Thyroid gland (tissue), 4 donors: ENCODE measurements around the gene LST1. TPM values are rescaled to one million over a fixed set of nuclear protein-coding genes. Genes with fewer than 3 reads are reported as not detected.

ENCODE experiments used
- DNase-seq, 2 donors: peaks; one replicate each; pipeline ENCODE4 v3.0.0-alpha.2; 2019
- H3K27ac ChIP-seq, 3 donors: fragments of 200-600 bp; sonication (generic); 1 replicate in 2 of 3; 2 replicates in 1 of 3; pipeline ENCODE4 v1.5.1; 2016 to 2019; ENCODE audit warnings: mild to moderate bottlenecking in 1 of 3, moderate library complexity in 1 of 3
- H3K27me3 ChIP-seq: fragments of 200-600 bp; sonication (generic); one replicate; pipeline ENCODE4 v1.5.1; 2019
- H3K36me3 ChIP-seq, 2 donors: fragments of 200-600 bp; sonication (generic); one replicate each; pipeline ENCODE4 v1.5.1; 2016 to 2019
- H3K4me1 ChIP-seq, 2 donors: fragments of 200-600 bp; sonication (generic); one replicate each; pipeline ENCODE4 v1.5.1; 2017 to 2019
- H3K4me3 ChIP-seq, 3 donors: fragments of 200-600 bp; sonication (generic); replicated peaks in 1 of 3; 1 replicate in 2 of 3; 2 replicates in 1 of 3; pipeline ENCODE4 v1.5.1; 2016; ENCODE audit warnings: mild to moderate bottlenecking in 1 of 3
- H3K9me3 ChIP-seq: fragments of 200-600 bp; sonication (generic); one replicate; pipeline ENCODE4 v1.5.1; 2017
- POLR2A ChIP-seq, 2 donors: fragments of 450-650 bp; IDR thresholded peaks; one replicate each; pipeline ENCODE4 v1.6.1; 2017; ENCODE audit warnings: antibody characterized with exemption in 2 of 2, mild to moderate bottlenecking in 2 of 2, moderate library complexity in 1 of 2
- WGBS, 2 donors: methylation state at CpG; one replicate each; pipeline ENCODE4 v1.1.5; 2017; 5-methylcytosine and 5-hydroxymethylcytosine counted together
- intact Hi-C: fragments of 100-400 bp; cut with DNase I; formaldehyde crosslinking; loops from one replicate; pipeline ENCODE4 v1.15.1; 2023
- total RNA-seq, 4 donors: library from RNA; depleted of rRNA; stranded (reverse); fragments of >200 nt; gene quantifications; one replicate each; pipeline ENCODE4 v1.2.3, GENCODE V29; 2016
- TF ChIP-seq, protein P1 (sequence below), 6 experiments: fragments of 200-600 bp in 3 of 6; fragments of 450-650 bp in 3 of 6; sonication (generic) in 3 of 6; IDR thresholded peaks; one replicate each; pipeline ENCODE4 v1.5.1; 2016 to 2019; ENCODE audit warnings: antibody characterized with exemption in 6 of 6, mild to moderate bottlenecking in 2 of 6, inconsistent platforms in 1 of 6, moderate library complexity in 1 of 6

The LST1 gene
- total RNA-seq, 4 donors from 2014 or later, result 2.5 to 23.4 (median 3.2) TPM; not detected in 1

DNA sequence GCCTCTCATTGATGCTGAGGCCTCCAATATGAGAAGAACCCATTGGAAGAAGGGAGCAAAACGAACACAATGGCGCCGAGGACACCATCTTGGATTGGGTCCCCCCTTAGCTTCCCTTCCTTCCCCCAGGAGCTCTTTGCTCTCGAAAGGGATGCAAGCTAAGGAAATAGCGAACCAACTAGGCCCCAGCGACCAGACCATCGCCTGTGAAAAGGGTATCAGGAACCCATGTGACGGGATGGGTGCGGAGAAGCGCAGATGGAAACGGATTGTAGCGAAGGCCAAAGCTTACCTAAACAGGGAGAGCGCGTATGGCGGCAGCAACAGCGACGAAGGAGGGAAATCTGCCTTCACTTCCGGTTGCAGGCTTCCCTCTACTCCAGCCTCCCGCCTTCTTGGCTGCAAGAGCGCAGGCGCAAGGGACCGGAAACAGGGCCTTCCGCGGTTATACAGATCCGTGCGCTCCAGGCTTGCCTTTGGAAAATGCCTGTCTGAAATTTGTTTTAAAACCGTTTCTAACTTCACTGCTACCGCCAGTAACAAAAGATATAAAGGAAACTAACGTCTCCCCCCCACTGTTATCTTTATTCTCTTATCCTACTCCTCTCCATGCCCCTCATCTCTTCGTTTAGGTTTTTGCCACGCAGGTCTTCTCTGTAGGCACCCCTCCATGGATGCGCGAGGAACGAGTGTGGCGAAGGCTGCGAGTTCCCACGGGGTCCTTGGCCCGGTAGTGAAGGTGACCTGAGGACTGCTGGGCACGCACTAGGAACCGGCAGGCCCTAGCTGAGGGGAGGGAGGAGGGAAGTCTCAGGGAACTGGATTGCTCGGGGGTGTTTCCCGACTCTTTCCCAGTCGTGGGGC is 44.2 kb upstream of the LST1 start, which contains the start of gene DDX39B:
DDX39B (minus strand) TSS at position 346 of the 864 bp plus-strand sequence. CDS start 1,471 bp downstream, outside the sequence.
- Histone ChIP-seq H3K4me1 (peaks cover 24 to 25% of the 10 kb centered on the region in 2 donors), H3K4me3 (peak within 1 kb of the TSS; percentile 28 to 77 (median 75)), H3K36me3 (peaks cover 32 to 34% of the 10 kb centered on the region in 2 donors), H3K9me3 (no peaks in the 10 kb centered on the region), H3K27me3 (no peaks in the 10 kb centered on the region), H3K27ac (peak within 1 kb of the TSS; percentile 92 to 99 (median 97))
- TF ChIP-seq POLR2A (IDR thresholded peaks at IDR 0.05), result peak; percentile 72 to 76
- TF ChIP-seq, protein P1, sequence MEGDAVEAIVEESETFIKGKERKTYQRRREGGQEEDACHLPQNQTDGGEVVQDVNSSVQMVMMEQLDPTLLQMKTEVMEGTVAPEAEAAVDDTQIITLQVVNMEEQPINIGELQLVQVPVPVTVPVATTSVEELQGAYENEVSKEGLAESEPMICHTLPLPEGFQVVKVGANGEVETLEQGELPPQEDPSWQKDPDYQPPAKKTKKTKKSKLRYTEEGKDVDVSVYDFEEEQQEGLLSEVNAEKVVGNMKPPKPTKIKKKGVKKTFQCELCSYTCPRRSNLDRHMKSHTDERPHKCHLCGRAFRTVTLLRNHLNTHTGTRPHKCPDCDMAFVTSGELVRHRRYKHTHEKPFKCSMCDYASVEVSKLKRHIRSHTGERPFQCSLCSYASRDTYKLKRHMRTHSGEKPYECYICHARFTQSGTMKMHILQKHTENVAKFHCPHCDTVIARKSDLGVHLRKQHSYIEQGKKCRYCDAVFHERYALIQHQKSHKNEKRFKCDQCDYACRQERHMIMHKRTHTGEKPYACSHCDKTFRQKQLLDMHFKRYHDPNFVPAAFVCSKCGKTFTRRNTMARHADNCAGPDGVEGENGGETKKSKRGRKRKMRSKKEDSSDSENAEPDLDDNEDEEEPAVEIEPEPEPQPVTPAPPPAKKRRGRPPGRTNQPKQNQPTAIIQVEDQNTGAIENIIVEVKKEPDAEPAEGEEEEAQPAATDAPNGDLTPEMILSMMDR (IDR thresholded peaks at IDR 0.05), result no peak
- 0% methylated on average over 43 of the region's 43 CpGs for WGBS, 2 donors
- peak; percentile 96 to 97 for DNase-seq
- intact Hi-C loops, result loop anchor here (10.0 kb wide), 1 partner anchor 47 kb away; the partner anchor contains the start of gene MICB

DNA sequence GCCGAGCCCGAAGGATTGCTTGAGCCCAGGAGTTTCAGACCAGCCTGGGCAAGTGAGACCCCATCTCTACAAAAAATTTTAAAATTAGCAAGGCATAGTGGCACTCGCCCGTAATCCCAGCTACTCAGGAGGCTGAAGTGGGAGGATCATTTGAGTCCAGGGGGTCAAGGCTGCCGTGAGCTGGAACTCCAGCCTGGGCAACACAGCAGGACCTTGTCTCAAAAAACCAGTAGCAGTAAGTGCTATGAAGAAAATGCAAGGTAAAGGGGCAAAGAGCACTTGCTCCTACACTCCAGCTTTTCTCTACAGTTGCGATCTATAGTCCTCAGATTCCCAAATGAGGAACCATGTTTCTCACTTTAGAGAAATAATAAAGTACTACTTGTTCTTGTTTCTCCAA is 42.4 kb upstream of the LST1 start:
- TF ChIP-seq, protein P1 (IDR thresholded peaks at IDR 0.05), result no peak
- no peak for TF ChIP-seq POLR2A (IDR thresholded peaks at IDR 0.05)
- Histone ChIP-seq H3K4me1 (peaks cover 35% of the 10 kb centered on the region in 2 donors), H3K9me3 (no peaks in the 10 kb centered on the region), H3K27me3 (no peaks in the 10 kb centered on the region), H3K36me3 (peaks cover 16 to 17% of the 10 kb centered on the region in 2 donors), H3K27ac (no peak overlapping the region), H3K4me3 (no peak overlapping the region)
- intact Hi-C loops, result loop anchor here (10.0 kb wide), 1 partner anchor 49 kb away; the partner anchor contains the start of gene MICB
- WGBS, 2 donors, result 91 to 94% methylated on average over 6 of the region's 6 CpGs
- no peak for DNase-seq

DNA sequence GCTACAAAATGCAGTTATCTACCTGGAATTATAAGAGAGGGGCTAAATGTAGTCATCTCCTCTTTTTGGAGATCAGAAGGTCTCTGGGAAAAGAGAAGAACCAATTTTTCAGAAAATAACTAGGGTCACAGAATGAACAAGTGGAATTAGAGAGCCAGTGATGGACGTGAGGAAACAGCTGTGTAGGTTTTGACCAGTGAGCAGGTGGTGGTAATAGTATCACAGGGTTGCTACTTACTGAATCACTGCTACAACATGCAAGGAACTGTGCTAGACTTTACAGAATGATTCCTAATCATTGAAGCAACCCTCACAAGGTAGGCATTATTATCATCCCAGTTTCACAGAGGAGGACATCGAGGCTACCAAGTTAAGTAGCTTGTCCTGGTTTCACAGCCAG is 41.4 kb upstream of the LST1 start:
- TF ChIP-seq POLR2A (IDR thresholded peaks at IDR 0.05), result no peak
- TF ChIP-seq, protein P1 (IDR thresholded peaks at IDR 0.05), result no peak
- Histone ChIP-seq H3K27ac (no peak overlapping the region), H3K27me3 (no peaks in the 10 kb centered on the region), H3K4me1 (peaks cover 28 to 30% of the 10 kb centered on the region in 2 donors), H3K4me3 (no peak overlapping the region), H3K9me3 (no peaks in the 10 kb centered on the region), H3K36me3 (peaks cover 8 to 16% of the 10 kb centered on the region in 2 donors)
- DNase-seq, result no peak
- intact Hi-C loops, result loop anchor here (5.0 to 10.0 kb wide), 2 partner anchors 50 to 53 kb away; partner anchors contain the start of gene MICB
- WGBS, 2 donors, result 85 to 89% methylated on average over 2 of the region's 2 CpGs

DNA sequence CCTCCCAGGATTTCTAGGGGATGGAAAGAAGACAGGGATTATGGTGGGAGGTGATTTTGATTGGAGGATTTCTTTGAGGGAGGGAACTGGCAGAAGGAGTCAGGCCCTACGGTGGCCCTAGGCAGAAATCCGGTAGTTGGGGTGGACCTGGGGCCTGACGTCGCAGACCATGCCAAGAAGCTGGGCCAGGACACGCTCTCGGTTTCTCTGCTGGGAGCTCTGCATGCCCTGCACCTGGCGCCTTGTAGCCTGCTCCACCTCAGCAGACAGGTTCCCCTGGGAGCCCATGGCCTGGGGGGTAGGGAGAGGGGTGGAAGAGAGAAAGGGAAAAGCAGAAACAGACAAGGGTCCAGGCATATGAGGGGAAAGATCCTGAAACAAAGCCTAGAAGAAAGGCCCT is 40.8 kb upstream of the LST1 start:
- no peak for DNase-seq
- no peaks in the 10 kb centered on the region for H3K27me3 ChIP-seq
- H3K4me1 ChIP-seq, result peaks cover 21 to 24% of the 10 kb centered on the region in 2 donors
- no peak overlapping the region for H3K27ac ChIP-seq
- H3K36me3 ChIP-seq, result peaks cover 2 to 16% of the 10 kb centered on the region in 2 donors
- WGBS, 2 donors, result 77 to 79% methylated on average over 7 of the region's 7 CpGs
- no peaks in the 10 kb centered on the region for H3K9me3 ChIP-seq
- intact Hi-C loops, result loop anchor here (5.0 to 10.0 kb wide), 2 partner anchors 50 to 52 kb away; partner anchors contain the start of gene MICB
- TF ChIP-seq POLR2A (IDR thresholded peaks at IDR 0.05), result no peak
- TF ChIP-seq, protein P1 (IDR thresholded peaks at IDR 0.05), result no peak
- H3K4me3 ChIP-seq, result no peak overlapping the region
